NK-92 (cell line): Measurements from ENCODE around the gene OR2H1.
"Not testable (repeated sequence)": the region's sequence is repeated elsewhere in the genome, so short reads cannot be mapped to it uniquely, and the experiment has no call there.

Experiments used
- DNase-seq: peaks from one replicate; lab custom pipeline; 2025; ENCODE audit not compliant: unreplicated experiment; lab: John Stamatoyannopoulos, UW

Gene OR2H1

DNA sequence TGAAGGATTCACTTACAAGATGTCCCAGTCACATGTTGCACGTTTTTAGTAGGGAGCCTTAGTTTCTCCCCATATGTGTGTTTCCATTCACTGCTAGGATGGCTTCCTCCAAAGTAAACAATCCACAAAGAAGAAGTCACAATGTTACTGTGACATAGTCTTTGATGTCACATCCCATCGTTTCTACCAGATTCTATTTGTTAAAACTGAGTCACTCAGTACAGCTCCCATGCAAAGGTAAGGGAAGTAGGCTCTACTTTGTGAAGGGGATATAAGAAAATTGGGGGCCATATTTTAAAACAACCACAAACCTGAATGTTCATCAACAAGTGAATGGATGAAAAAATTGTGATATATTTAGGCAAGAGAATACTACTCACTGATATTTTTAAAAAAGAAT is at the start of gene OR2H1, which contains the start of gene OR11A1:
Gene OR2H1, plus strand, starts transcription at position 185 of the 400 bp plus-strand sequence. CDS start 4,615 bp downstream, outside the sequence.
Gene OR11A1, minus strand, starts transcription at position 101 of the 400 bp plus-strand sequence. CDS start 29,430 bp downstream, outside the sequence.
- no peak for DNase-seq

- no peak for DNase-seq
Measured at GRCh38 chr6:29414588-29414987, 42.4 kb upstream of the OR2H1 start, which contains the start of gene OR12D1. Gene OR12D1, plus strand, starts transcription at chr6:29414928.

GRCh38 chr6:29419516-29419915 is 37.4 kb upstream of the OR2H1 start:
- no peak for DNase-seq

DNA sequence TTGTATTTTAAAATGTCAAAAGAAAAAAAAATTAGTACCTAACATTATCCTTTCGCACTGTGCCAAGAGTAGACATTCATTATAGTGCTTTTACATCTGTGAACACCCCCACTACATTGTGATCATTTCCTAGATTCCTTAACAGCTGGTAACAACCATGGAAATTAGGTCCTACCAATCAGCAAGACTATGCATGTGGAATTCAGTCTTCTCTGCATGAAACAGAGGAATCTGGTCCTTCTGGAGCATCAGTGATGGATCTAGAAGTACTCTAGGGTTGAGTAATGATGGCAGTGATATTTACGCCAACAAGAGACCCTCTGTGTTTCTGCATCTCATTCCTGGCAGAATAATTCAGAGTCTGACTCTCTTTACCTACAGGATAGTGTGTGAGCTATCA is 32.8 kb upstream of the OR2H1 start:
- DNase-seq, result no peak

DNA sequence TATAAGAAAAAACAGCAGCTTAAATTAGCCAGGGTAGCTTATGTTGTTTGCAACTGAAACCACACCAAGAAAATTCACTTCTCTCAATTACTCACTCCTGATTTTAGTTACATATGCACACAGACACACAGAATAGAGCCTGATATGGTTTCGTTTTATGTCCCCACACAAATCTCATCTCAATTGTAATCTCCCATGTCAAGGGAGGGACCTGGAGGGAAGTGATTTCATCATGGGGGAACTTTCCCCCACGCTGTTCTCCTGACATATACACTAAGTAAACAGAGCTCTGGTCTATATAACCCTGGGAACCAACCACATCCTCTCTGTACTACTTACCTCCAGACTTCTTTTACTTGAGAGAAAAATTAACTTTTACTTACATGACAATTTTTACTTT is 32.4 kb upstream of the OR2H1 start:
- no peak for DNase-seq

DNA sequence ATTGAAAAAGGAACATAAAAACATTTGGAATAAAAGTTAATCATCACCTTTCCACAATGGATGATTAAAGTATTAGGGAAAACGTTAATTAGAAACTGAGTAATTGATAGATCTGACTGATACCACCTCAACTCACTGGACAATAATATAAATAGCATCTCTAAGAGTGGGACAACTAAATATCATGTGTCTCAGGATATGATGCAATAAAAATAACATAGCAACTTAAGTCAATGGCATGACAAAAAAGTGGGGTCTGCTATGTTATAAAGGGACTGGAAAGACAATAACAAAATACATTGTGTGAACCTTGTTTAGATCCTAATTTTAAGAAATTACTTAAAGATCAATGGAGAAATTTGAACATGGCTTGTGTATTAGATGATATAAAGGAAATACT is 31.9 kb upstream of the OR2H1 start:
- DNase-seq, result no peak

- no peak for DNase-seq
Measured at GRCh38 chr6:29426654-29427053, 30.3 kb upstream of the OR2H1 start.

- not testable (repeated sequence) for DNase-seq
Measured at GRCh38 chr6:29436730-29437129, 20.2 kb upstream of the OR2H1 start.

DNA sequence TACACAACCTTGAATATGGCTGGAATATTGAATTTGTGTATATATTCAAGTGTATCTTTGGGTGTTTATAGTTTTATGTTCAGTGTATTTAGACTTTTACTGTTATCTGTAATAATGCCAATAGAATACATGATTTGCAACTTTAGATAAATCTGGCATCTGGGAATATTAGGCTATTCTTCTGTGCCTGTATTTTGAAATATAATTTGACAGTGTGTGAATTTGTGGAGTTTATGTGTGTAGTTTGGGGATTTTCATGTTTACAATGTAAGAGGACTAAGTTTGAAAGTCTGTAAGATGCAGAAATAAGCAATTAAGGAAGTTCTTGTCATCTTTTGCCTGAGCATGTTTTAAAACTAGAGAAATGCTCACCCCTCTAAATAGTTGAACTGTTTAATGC is 17.9 kb upstream of the OR2H1 start, which contains the start of gene OR10C1:
Gene OR10C1, plus strand, starts transcription at position 301 of the 400 bp plus-strand sequence. CDS start 710 bp downstream, outside the sequence.
- no peak for DNase-seq

GRCh38 chr6:29442719-29443118 is 14.2 kb upstream of the OR2H1 start:
- no peak for DNase-seq

GRCh38 chr6:29444031-29444430 is 12.9 kb upstream of the OR2H1 start:
- DNase-seq, result not testable (repeated sequence)

GRCh38 chr6:29447670-29448069 is 9.3 kb upstream of the OR2H1 start:
- no peak for DNase-seq

DNA sequence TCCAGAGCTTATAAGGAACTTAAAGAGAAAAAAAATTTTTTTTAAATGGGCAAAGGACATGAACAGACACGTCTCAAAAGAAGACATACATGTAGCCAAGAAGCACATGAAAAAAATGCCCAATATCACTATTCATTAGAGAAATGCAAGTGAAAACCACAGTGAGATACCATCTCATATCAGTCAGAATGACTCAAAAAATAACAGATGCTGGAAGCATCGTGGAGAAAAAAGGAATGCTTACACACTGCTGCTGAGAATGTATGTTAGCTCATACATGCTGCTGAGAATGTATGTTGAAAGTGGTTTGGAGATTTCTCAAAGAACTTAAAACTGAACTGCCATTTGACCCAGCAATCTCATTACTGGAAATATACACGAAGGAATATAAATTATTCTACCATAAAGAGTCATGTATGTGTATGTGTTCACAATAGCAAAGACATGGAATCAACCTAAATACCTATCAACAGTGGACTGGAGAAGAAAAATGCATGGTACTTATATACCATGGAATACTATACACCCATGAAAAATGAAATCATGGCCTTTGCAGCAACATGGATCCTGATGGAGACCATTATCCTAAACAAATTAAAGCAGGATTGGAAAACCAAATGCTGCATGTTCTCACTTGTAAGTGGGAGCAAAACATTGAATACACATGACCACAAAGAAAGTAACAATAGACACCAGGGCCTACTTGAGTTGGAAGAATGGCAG is 5.3 kb upstream of the OR2H1 start:
- no peak for DNase-seq

- DNase-seq, result no peak
Measured at GRCh38 chr6:29461021-29461814, 4.3 kb downstream of the OR2H1 start.

DNA sequence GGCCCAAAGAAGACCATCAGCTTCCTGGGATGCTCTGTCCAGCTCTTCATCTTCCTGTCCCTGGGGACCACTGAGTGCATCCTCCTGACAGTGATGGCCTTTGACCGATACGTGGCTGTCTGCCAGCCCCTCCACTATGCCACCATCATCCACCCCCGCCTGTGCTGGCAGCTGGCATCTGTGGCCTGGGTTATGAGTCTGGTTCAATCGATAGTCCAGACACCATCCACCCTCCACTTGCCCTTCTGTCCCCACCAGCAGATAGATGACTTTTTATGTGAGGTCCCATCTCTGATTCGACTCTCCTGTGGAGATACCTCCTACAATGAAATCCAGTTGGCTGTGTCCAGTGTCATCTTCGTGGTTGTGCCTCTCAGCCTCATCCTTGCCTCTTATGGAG is 5.1 kb downstream of the OR2H1 start:
- DNase-seq, result no peak

- no peak for DNase-seq
Measured at GRCh38 chr6:29465279-29465678, 8.3 kb downstream of the OR2H1 start.

DNA sequence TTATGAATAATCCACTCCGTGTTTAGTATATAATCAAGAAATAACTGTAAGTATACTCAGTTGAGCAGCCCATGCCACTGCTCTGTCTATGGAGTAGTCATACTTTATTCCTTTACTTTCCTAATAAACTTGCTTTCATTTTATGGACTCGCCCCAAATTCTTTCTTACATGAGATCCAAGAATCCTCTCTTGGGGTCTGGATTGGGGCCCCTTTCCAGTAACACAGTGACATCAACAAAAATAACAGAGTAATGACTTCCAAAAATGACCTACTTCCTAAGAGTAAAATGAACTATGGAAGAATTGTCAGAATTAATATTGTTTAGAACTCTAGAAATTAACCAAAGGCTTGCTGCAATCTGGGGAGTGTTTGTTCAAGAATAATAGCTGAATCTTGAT is 8.8 kb downstream of the OR2H1 start:
- DNase-seq, result no peak

GRCh38 chr6:29466241-29466640 is 9.3 kb downstream of the OR2H1 start:
- no peak for DNase-seq

GRCh38 chr6:29474996-29475395 is 18.0 kb downstream of the OR2H1 start:
- DNase-seq, result no peak

GRCh38 chr6:29477923-29478450 is 21.0 kb downstream of the OR2H1 start:
- no peak for DNase-seq

- no peak for DNase-seq
Measured at GRCh38 chr6:29478740-29479139, 21.8 kb downstream of the OR2H1 start.

DNA sequence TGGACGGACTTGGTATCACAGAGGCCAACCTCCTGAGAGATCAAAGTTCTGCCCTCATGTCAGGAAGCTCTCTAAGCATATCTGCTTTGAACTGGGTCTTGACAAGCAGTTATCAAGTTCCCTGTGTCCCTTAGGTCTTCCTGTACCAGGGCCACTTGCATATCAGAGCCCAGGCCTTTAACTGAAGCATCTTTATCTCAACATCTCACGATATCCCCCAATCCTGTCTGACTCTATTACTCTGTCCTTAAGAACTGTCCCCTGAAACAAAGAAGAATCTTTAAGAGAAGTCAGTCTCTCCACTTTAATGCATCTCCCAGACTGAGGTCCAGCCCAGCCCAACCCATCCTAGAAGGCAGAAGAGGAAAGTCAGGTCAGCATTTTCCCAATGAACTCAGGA is 22.6 kb downstream of the OR2H1 start:
- DNase-seq, result no peak
